ENCODE results near the gene SCN5A.

DNA sequence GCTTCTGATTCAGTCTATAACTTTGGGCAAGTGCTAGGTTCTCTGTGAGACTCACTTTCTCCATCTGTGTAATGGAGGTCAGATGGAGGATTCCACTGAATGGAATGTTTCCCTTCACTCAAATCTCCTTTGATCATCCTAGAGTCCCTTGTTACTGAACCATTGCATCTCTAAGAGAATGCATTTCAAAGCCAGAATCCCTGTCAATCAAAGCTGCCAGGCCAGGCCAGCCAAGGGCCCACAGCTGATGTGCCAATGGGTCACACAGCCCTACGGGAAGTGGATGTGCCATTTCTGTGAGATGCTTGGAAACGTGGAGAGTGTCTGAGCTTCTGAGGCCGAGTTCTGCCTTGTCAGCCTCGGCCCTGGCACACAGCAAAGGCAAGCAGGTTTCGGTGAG is 32.4 kb downstream of the SCN5A start:
- TF ChIP-seq EZH2 (IDR thresholded peaks at IDR 0.05; ENCODE audit: insufficient read depth, poor library complexity, severe bottlenecking) (no peak), EZH2phosphoT487 (IDR thresholded peaks at IDR 0.05; ENCODE audit: insufficient read depth, low read depth) (no peak)

Measured in GM23248 (cell line).